WTC11 (cell line): ENCODE data around the gene SLC25A23. TPM values are rescaled to one million over a fixed set of nuclear protein-coding genes. Genes with fewer than 3 reads are reported as not detected.

Experiments used
- ATAC-seq: fragments of 200-7000 bp; cut with Tn5 transposase; 2 replicates; pipeline ENCODE4 v1.10.0; 2021; ENCODE audit warnings: mild to moderate bottlenecking, moderate library complexity
- CTCF ChIA-PET: fragments of 300-600 bp; sonication (Branson Sonifier 250); formaldehyde crosslinking; loops from one replicate; lab custom pipeline; 2021; ENCODE audit warnings: antibody characterized with exemption; lab: Charles Lee
- POLR2A ChIA-PET: fragments of 350-600 bp; sonication (Branson Sonifier 250); formaldehyde crosslinking; loops from one replicate; lab custom pipeline; 2021; ENCODE audit warnings: antibody characterized with exemption; lab: Charles Lee
- DNase-seq: peaks from one replicate; pipeline ENCODE4 v3.0.0; 2021; ENCODE audit warnings: low spot score
- H3K27ac Mint-ChIP-seq: 2 replicates; pipeline ENCODE4 v1.8.0; 2021; ENCODE audit warnings: mixed read lengths
- H3K27me3 Mint-ChIP-seq: 2 replicates; pipeline ENCODE4 v1.8.0; 2021; ENCODE audit warnings: low read depth, mild to moderate bottlenecking, moderate library complexity, mixed read lengths
- H3K36me3 Mint-ChIP-seq: 2 replicates; pipeline ENCODE4 v1.8.0; 2021; ENCODE audit warnings: mixed read lengths
- H3K4me1 Mint-ChIP-seq: 2 replicates; pipeline ENCODE4 v1.8.0; 2022; ENCODE audit warnings: mixed read lengths
- H3K4me3 Mint-ChIP-seq: 2 replicates; pipeline ENCODE4 v1.8.0; 2021; ENCODE audit warnings: mild to moderate bottlenecking, moderate library complexity, mixed read lengths
- H3K9me3 Mint-ChIP-seq: 2 replicates; pipeline ENCODE4 v1.8.0; 2021; ENCODE audit warnings: mixed read lengths
- ARID4B ChIP-seq: sonication (generic); formaldehyde crosslinking; IDR thresholded peaks from 2 replicates; pipeline ENCODE4 v1.8.0; 2023; ENCODE audit warnings: missing genetic modification reagents, mild to moderate bottlenecking, borderline replicate concordance
- CREM ChIP-seq: sonication (generic); formaldehyde crosslinking; IDR thresholded peaks from 2 replicates; pipeline ENCODE4 v1.8.1; 2022; ENCODE audit warnings: mild to moderate bottlenecking, missing genetic modification reagents, moderate library complexity
- E2F4 ChIP-seq: sonication (generic); formaldehyde crosslinking; IDR thresholded peaks from 2 replicates; pipeline ENCODE4 v1.8.1; 2022; ENCODE audit warnings: low read depth, mild to moderate bottlenecking, moderate library complexity, missing genetic modification reagents, borderline replicate concordance
- ERG ChIP-seq: fragments of 250-450 bp; sonication (Bioruptor Pico); IDR thresholded peaks from 2 replicates; pipeline ENCODE4 v1.8.0; 2021; ENCODE audit warnings: mild to moderate bottlenecking
- ESRRA ChIP-seq: sonication (generic); formaldehyde crosslinking; IDR thresholded peaks from 2 replicates; pipeline ENCODE4 v1.8.1; 2022; ENCODE audit warnings: mild to moderate bottlenecking, missing genetic modification reagents, borderline replicate concordance
- ETV6 ChIP-seq: sonication (generic); formaldehyde crosslinking; IDR thresholded peaks from 2 replicates; pipeline ENCODE4 v1.8.1; 2022; ENCODE audit warnings: mild to moderate bottlenecking, missing genetic modification reagents
- FOXJ3 ChIP-seq: sonication (generic); formaldehyde crosslinking; IDR thresholded peaks from 2 replicates; pipeline ENCODE4 v1.9.0; 2021; ENCODE audit warnings: missing genetic modification reagents, mild to moderate bottlenecking, borderline replicate concordance
- GABPB1 ChIP-seq: sonication (generic); formaldehyde crosslinking; IDR thresholded peaks from 2 replicates; pipeline ENCODE4 v1.8.1; 2023; ENCODE audit warnings: mild to moderate bottlenecking, missing genetic modification reagents
- GTF2I ChIP-seq: fragments of 250-450 bp; sonication (Bioruptor Pico); conservative IDR thresholded peaks from 2 replicates; pipeline ENCODE4 v1.4.0; 2021; ENCODE audit warnings: mild to moderate bottlenecking
- MLX ChIP-seq: sonication (generic); formaldehyde crosslinking; IDR thresholded peaks from 2 replicates; pipeline ENCODE4 v1.8.1; 2023; ENCODE audit warnings: mild to moderate bottlenecking, missing genetic modification reagents, moderate library complexity
- MYBL2 ChIP-seq: sonication (generic); formaldehyde crosslinking; IDR thresholded peaks from 2 replicates; pipeline ENCODE4 v1.8.1; 2023; ENCODE audit warnings: mild to moderate bottlenecking, moderate library complexity, missing genetic modification reagents
- NR1H2 ChIP-seq: sonication (generic); formaldehyde crosslinking; IDR thresholded peaks from 2 replicates; pipeline ENCODE4 v1.9.0; 2021; ENCODE audit warnings: mild to moderate bottlenecking, moderate library complexity, missing genetic modification reagents
- NR2C2 ChIP-seq: sonication (generic); formaldehyde crosslinking; IDR thresholded peaks from 2 replicates; pipeline ENCODE4 v1.8.0; 2022; ENCODE audit warnings: mild to moderate bottlenecking, missing genetic modification reagents
- PRRX2 ChIP-seq: fragments of 250-450 bp; sonication (Bioruptor Pico); IDR thresholded peaks from 2 replicates; pipeline ENCODE4 v1.8.0; 2021; ENCODE audit warnings: mild to moderate bottlenecking
- TCF7 ChIP-seq: sonication (generic); formaldehyde crosslinking; IDR thresholded peaks from 2 replicates; pipeline ENCODE4 v1.8.0; 2022; ENCODE audit warnings: mild to moderate bottlenecking, low read depth, missing genetic modification reagents, moderate library complexity
- USF1 ChIP-seq: sonication (generic); formaldehyde crosslinking; IDR thresholded peaks from 2 replicates; pipeline ENCODE4 v1.8.0; 2022; ENCODE audit warnings: mild to moderate bottlenecking, missing genetic modification reagents
- ZBTB21 ChIP-seq: sonication (generic); formaldehyde crosslinking; IDR thresholded peaks from 2 replicates; pipeline ENCODE4 v1.8.1; 2023; ENCODE audit warnings: mild to moderate bottlenecking, missing genetic modification reagents, borderline replicate concordance
- ZNF232 ChIP-seq: sonication (generic); formaldehyde crosslinking; IDR thresholded peaks from 2 replicates; pipeline ENCODE4 v1.8.0; 2022; ENCODE audit warnings: mild to moderate bottlenecking, missing genetic modification reagents
- ZNF512 ChIP-seq: sonication (generic); formaldehyde crosslinking; IDR thresholded peaks from 2 replicates; pipeline ENCODE4 v1.8.1; 2022; ENCODE audit warnings: missing genetic modification reagents, borderline replicate concordance
- total RNA-seq: library from RNA; stranded (reverse); gene quantifications from 3 replicates; pipeline ENCODE4 v1.2.3, GENCODE V29; 2021

Gene SLC25A23
- total RNA-seq, 1 experiment from 2014 or later = 63.6 TPM

GRCh38 chr19:6450166-6450565 lies 9.4 kb downstream of the SLC25A23 start:
- Mint-ChIP-seq H3K27ac (no peak overlapping the region), H3K4me3 (no peak overlapping the region), H3K27me3 (no peaks in the 10 kb centered on the region), H3K4me1 (no peaks in the 10 kb centered on the region), H3K9me3 (peaks cover 16% of the 10 kb centered on the region), H3K36me3 (peaks cover 44% of the 10 kb centered on the region)
- ChIA-PET CTCF (no interaction called here), POLR2A (no interaction called here)
- DNase-seq = no peak
- TF ChIP-seq NR2C2 (CRISPR knock-in tag) = no peak
- no peak for TF ChIP-seq ZNF232 (CRISPR knock-in tag)
- no peak for TF ChIP-seq ESRRA (CRISPR knock-in tag)
- no peak for TF ChIP-seq MLX (CRISPR knock-in tag)
- TF ChIP-seq USF1 = no peak
- no peak for TF ChIP-seq NR1H2 (CRISPR knock-in tag)
- TF ChIP-seq FOXJ3 (CRISPR knock-in tag) = no peak
- no peak for TF ChIP-seq ARID4B
- TF ChIP-seq E2F4 = no peak
- TF ChIP-seq TCF7 = no peak
- no peak for TF ChIP-seq MYBL2 (CRISPR knock-in tag)
- TF ChIP-seq ZNF512 (CRISPR knock-in tag) = no peak
- no peak for TF ChIP-seq ERG (CRISPR knock-in tag)
- TF ChIP-seq GABPB1 = no peak
- TF ChIP-seq CREM (CRISPR knock-in tag) = no peak
- no peak for ATAC-seq

- DNase-seq (no peak), ATAC-seq (no peak)
- Mint-ChIP-seq H3K27ac (no peak overlapping the region), H3K9me3 (0 out of 2 replicates have a peak, but pooled peaks cover 2% of the 10 kb centered on the region), H3K27me3 (no peaks in the 10 kb centered on the region), H3K4me3 (no peak overlapping the region), H3K36me3 (peaks cover 23% of the 10 kb centered on the region), H3K4me1 (no peaks in the 10 kb centered on the region)
- CTCF ChIA-PET = no interaction called here
- TF ChIP-seq GTF2I = no peak
- TF ChIP-seq PRRX2 = no peak
- TF ChIP-seq MLX (CRISPR knock-in tag) = no peak
- no peak for TF ChIP-seq ETV6 (CRISPR knock-in tag)
- no peak for TF ChIP-seq ZBTB21 (CRISPR knock-in tag)
- POLR2A ChIA-PET = no interaction called here
These were observed 11.5 kb downstream of the SLC25A23 start for GRCh38 chr19:6448045-6448444.
